Mesothelial cell of epicardium (in vitro differentiated cells): ENCODE measurements around the gene KLK2. TPM values are rescaled to one million over a fixed set of nuclear protein-coding genes. Genes with fewer than 3 reads are reported as not detected.

Experiments used
- DNase-seq, 2 experiments: peaks; one replicate each; pipeline ENCODE4 v3.0.0; 2021; ENCODE audit warnings: low spot score in 2 of 2; ENCODE audit not compliant: unreplicated experiment in 2 of 2
- H3K27ac Mint-ChIP-seq: 2 replicates; pipeline ENCODE4 v1.8.0; 2021; ENCODE audit warnings: mixed read lengths
- H3K27me3 Mint-ChIP-seq: 2 replicates; pipeline ENCODE4 v1.8.0; 2021; ENCODE audit warnings: low read depth, mixed read lengths
- H3K36me3 Mint-ChIP-seq: 2 replicates; pipeline ENCODE4 v1.8.0; 2021; ENCODE audit warnings: mixed read lengths
- H3K4me1 Mint-ChIP-seq: 2 replicates; pipeline ENCODE4 v1.8.0; 2021; ENCODE audit warnings: mixed read lengths
- H3K4me3 Mint-ChIP-seq: 2 replicates; pipeline ENCODE4 v1.8.0; 2021; ENCODE audit warnings: mild to moderate bottlenecking, moderate library complexity, mixed read lengths
- H3K9me3 Mint-ChIP-seq: 2 replicates; pipeline ENCODE4 v1.8.0; 2021; ENCODE audit warnings: mixed read lengths
- total RNA-seq: library from RNA; stranded (reverse); gene quantifications from 3 replicates; pipeline ENCODE4 v1.2.1, GENCODE V29; 2021
- TF ChIP-seq, protein P1 (sequence below): fragments of 200-600 bp; sonication (generic); IDR thresholded peaks from one replicate; pipeline ENCODE4 v1.5.0; 2021; ENCODE audit warnings: antibody characterized with exemption; ENCODE audit not compliant: unreplicated experiment

KLK2 gene
- total RNA-seq, 1 donor from 2014 or later: not detected

DNA sequence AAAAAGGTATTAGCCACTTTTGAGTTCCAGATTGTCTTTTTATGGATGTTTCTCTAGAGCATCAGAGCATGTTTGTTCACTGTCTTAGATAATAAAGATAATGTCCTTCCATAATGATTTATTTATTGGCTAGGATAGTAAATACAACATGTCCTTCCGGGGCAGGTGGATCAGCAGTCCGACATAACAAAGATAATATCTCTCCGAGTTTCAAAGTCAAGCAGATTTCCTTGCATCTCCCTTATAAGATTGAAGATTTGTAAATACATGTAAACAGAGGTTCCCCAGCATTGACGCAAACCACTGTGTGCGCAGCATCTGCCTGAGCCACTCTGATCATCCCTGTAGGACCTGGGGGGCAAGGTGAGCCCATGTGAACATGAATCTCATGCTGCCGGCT is 31.1 kb upstream of the KLK2 start:
- H3K9me3 Mint-ChIP-seq: peaks cover 9% of the 10 kb centered on the region
- H3K27ac Mint-ChIP-seq: no peak overlapping the region
- H3K4me1 Mint-ChIP-seq: peaks cover 2% of the 10 kb centered on the region
- H3K36me3 Mint-ChIP-seq: peaks cover 1% of the 10 kb centered on the region
- TF ChIP-seq, protein P1, sequence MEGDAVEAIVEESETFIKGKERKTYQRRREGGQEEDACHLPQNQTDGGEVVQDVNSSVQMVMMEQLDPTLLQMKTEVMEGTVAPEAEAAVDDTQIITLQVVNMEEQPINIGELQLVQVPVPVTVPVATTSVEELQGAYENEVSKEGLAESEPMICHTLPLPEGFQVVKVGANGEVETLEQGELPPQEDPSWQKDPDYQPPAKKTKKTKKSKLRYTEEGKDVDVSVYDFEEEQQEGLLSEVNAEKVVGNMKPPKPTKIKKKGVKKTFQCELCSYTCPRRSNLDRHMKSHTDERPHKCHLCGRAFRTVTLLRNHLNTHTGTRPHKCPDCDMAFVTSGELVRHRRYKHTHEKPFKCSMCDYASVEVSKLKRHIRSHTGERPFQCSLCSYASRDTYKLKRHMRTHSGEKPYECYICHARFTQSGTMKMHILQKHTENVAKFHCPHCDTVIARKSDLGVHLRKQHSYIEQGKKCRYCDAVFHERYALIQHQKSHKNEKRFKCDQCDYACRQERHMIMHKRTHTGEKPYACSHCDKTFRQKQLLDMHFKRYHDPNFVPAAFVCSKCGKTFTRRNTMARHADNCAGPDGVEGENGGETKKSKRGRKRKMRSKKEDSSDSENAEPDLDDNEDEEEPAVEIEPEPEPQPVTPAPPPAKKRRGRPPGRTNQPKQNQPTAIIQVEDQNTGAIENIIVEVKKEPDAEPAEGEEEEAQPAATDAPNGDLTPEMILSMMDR: no peak
- no peak overlapping the region for H3K4me3 Mint-ChIP-seq
- DNase-seq: no peak
- peaks cover 75% of the 10 kb centered on the region for H3K27me3 Mint-ChIP-seq

- H3K36me3 Mint-ChIP-seq: peaks cover 1% of the 10 kb centered on the region
- TF ChIP-seq, protein P1: no peak
- peaks cover 9% of the 10 kb centered on the region for H3K9me3 Mint-ChIP-seq
- no peak overlapping the region for H3K4me3 Mint-ChIP-seq
- H3K4me1 Mint-ChIP-seq: peaks cover under 1% of the 10 kb centered on the region
- peaks cover 71% of the 10 kb centered on the region for H3K27me3 Mint-ChIP-seq
- DNase-seq: no peak
- no peak overlapping the region for H3K27ac Mint-ChIP-seq
Measured at GRCh38 chr19:50843205-50843604, 30.0 kb upstream of the KLK2 start.

GRCh38 chr19:50843701-50844221 is 29.5 kb upstream of the KLK2 start:
- H3K27me3 Mint-ChIP-seq: peaks cover 75% of the 10 kb centered on the region
- H3K27ac Mint-ChIP-seq: no peak overlapping the region
- H3K36me3 Mint-ChIP-seq: peaks cover 1% of the 10 kb centered on the region
- no peak for DNase-seq
- peaks cover 9% of the 10 kb centered on the region for H3K9me3 Mint-ChIP-seq
- TF ChIP-seq, protein P1: no peak
- no peaks in the 10 kb centered on the region for H3K4me1 Mint-ChIP-seq
- H3K4me3 Mint-ChIP-seq: no peak overlapping the region

GRCh38 chr19:50844296-50844935 is 28.8 kb upstream of the KLK2 start:
- Mint-ChIP-seq H3K4me3 (no peak overlapping the region), H3K27ac (no peak overlapping the region), H3K4me1 (no peaks in the 10 kb centered on the region), H3K27me3 (peaks cover 76% of the 10 kb centered on the region), H3K9me3 (peaks cover 9% of the 10 kb centered on the region), H3K36me3 (peaks cover 1% of the 10 kb centered on the region)
- no peak for DNase-seq
- TF ChIP-seq, protein P1: no peak

DNA sequence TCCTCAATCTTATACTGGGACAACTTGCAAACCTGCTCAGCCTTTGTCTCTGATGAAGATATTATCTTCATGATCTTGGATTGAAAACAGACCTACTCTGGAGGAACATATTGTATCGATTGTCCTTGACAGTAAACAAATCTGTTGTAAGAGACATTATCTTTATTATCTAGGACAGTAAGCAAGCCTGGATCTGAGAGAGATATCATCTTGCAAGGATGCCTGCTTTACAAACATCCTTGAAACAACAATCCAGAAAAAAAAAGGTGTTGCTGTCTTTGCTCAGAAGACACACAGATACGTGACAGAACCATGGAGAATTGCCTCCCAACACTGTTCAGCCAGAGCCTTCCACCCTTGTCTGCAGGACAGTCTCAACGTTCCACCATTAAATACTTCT is 22.5 kb upstream of the KLK2 start:
- no peaks in the 10 kb centered on the region for H3K9me3 Mint-ChIP-seq
- H3K36me3 Mint-ChIP-seq: no peaks in the 10 kb centered on the region
- DNase-seq: no peak
- TF ChIP-seq, protein P1: no peak
- H3K27me3 Mint-ChIP-seq: peaks cover 60% of the 10 kb centered on the region
- H3K4me3 Mint-ChIP-seq: no peak overlapping the region
- no peaks in the 10 kb centered on the region for H3K4me1 Mint-ChIP-seq
- no peak overlapping the region for H3K27ac Mint-ChIP-seq

DNA sequence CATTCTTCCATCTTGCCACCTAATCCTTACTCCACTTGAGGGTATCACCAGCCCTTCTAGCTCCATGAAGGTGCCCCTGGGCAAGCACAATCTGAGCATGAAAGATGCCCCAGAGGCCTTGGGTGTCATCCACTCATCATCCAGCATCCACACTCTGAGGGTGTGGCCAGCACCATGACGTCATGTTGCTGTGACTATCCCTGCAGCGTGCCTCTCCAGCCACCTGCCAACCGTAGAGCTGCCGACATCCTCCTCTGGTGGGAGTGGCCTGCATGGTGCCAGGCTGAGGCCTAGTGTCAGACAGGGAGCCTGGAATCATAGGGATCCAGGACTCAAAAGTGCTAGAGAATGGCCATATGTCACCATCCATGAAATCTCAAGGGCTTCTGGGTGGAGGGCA is 21.6 kb upstream of the KLK2 start:
- H3K4me3 Mint-ChIP-seq: no peak overlapping the region
- no peak for DNase-seq
- H3K27ac Mint-ChIP-seq: no peak overlapping the region
- H3K9me3 Mint-ChIP-seq: no peaks in the 10 kb centered on the region
- H3K27me3 Mint-ChIP-seq: peaks cover 65% of the 10 kb centered on the region
- no peaks in the 10 kb centered on the region for H3K36me3 Mint-ChIP-seq
- TF ChIP-seq, protein P1: no peak
- H3K4me1 Mint-ChIP-seq: no peaks in the 10 kb centered on the region
